Astrocyte (in vitro differentiated cells and primary cell): ENCODE results near the gene PPP2R3A. TPM values are rescaled to one million over a fixed set of nuclear protein-coding genes. Genes with fewer than 3 reads are reported as not detected.

Experiments
- DNase-seq: peaks from one replicate; pipeline ENCODE4 v3.0.0-alpha.2; 2010; ENCODE audit warnings: low read depth
- FAIRE-seq: peaks from 2 replicates; lab custom pipeline; 2011; peaks lifted over from hg19 to GRCh38; lab: Jason Lieb, UNC
- H2AFZ ChIP-seq: 2 replicates; pipeline ENCODE4 v1.6.0; 2012; ENCODE audit warnings: low read depth, low read length, inconsistent platforms
- H3K27ac ChIP-seq: 2 replicates; pipeline ENCODE4 v1.5.1; 2011; ENCODE audit warnings: low read depth, low read length, inconsistent platforms
- H3K27me3 ChIP-seq: 2 replicates; pipeline ENCODE4 v1.6.0; 2011; ENCODE audit warnings: low read length, inconsistent platforms; ENCODE audit not compliant: insufficient read depth
- H3K36me3 ChIP-seq: 2 replicates; pipeline ENCODE4 v1.5.1; 2011; ENCODE audit warnings: low read length, inconsistent platforms; ENCODE audit not compliant: insufficient read depth
- H3K4me1 ChIP-seq: 2 replicates; pipeline ENCODE4 v1.5.1; 2011; ENCODE audit warnings: low read length, inconsistent platforms; ENCODE audit not compliant: insufficient read depth
- H3K4me2 ChIP-seq: 2 replicates; pipeline ENCODE4 v1.6.0; 2012; ENCODE audit warnings: low read length, inconsistent platforms
- H3K4me3 ChIP-seq: 2 replicates; pipeline ENCODE4 v1.5.1; 2011; ENCODE audit warnings: low read depth, mild to moderate bottlenecking, low read length, inconsistent platforms; ENCODE audit not compliant: insufficient read depth
- H3K79me2 ChIP-seq: 2 replicates; pipeline ENCODE4 v1.6.0; 2012; ENCODE audit warnings: mild to moderate bottlenecking, low read length, inconsistent platforms; ENCODE audit not compliant: insufficient read depth
- H3K9ac ChIP-seq: 2 replicates; pipeline ENCODE4 v1.6.0; 2012; ENCODE audit warnings: mild to moderate bottlenecking, low read length, inconsistent platforms
- H3K9me3 ChIP-seq: 2 replicates; pipeline ENCODE4 v1.5.1; 2012; ENCODE audit warnings: low read depth, mild to moderate bottlenecking, low read length, inconsistent platforms; ENCODE audit not compliant: insufficient read depth
- H4K20me1 ChIP-seq: 2 replicates; pipeline ENCODE4 v1.6.0; 2012; ENCODE audit warnings: low read length, inconsistent platforms; ENCODE audit not compliant: insufficient read depth
- H3K27ac Mint-ChIP-seq: one replicate; pipeline ENCODE4 v1.8.0; 2021; ENCODE audit warnings: mild to moderate bottlenecking, mixed read lengths; ENCODE audit not compliant: unreplicated experiment
- H3K27me3 Mint-ChIP-seq: one replicate; pipeline ENCODE4 v1.8.0; 2021; ENCODE audit warnings: low read depth, mixed read lengths; ENCODE audit not compliant: unreplicated experiment
- H3K36me3 Mint-ChIP-seq: one replicate; pipeline ENCODE4 v1.8.0; 2021; ENCODE audit warnings: low read depth, mixed read lengths; ENCODE audit not compliant: unreplicated experiment
- H3K4me1 Mint-ChIP-seq: one replicate; pipeline ENCODE4 v1.8.0; 2021; ENCODE audit warnings: low read depth, mixed read lengths; ENCODE audit not compliant: unreplicated experiment
- H3K4me3 Mint-ChIP-seq: one replicate; pipeline ENCODE4 v1.8.0; 2021; ENCODE audit warnings: mild to moderate bottlenecking, moderate library complexity, mixed read lengths; ENCODE audit not compliant: unreplicated experiment
- H3K9me3 Mint-ChIP-seq: one replicate; pipeline ENCODE4 v1.8.0; 2021; ENCODE audit warnings: mild to moderate bottlenecking, mixed read lengths; ENCODE audit not compliant: unreplicated experiment
- EZH2 ChIP-seq: IDR thresholded peaks from 2 replicates; pipeline ENCODE4 v1.6.1; 2012; ENCODE audit warnings: mild to moderate bottlenecking, low read length, inconsistent platforms; ENCODE audit not compliant: insufficient read depth
- total RNA-seq: library from RNA; stranded (reverse); gene quantifications from 2 replicates; pipeline ENCODE4 v1.2.1, GENCODE V29; 2021
- TF ChIP-seq, protein P1 (sequence below): IDR thresholded peaks from 2 replicates; pipeline ENCODE4 v1.5.1; 2011; ENCODE audit warnings: low read depth, mild to moderate bottlenecking, inconsistent platforms, low read length, moderate library complexity; ENCODE audit not compliant: insufficient read depth

PPP2R3A gene
- total RNA-seq, 1 donor from 2014 or later: 18.7 TPM

DNA sequence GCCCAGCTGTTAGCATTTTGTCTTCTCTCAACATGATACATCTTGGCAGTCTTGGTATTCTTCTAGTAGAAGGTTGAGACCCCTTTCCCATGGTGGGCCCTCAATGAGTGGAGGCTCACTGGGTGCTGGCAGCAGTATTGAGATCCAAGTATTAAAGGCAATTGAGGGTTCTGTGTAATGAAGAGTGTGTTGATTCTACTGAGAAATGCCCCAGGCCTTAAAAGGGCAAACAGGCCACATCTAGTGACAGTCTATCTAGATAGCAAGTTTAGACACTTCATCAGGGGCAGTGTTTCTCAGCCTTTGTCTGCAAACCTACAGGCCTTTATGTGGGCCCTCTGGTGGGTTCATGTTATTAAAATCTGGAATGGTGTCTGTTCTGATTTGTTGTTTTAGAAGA, 9.5 kb downstream of the PPP2R3A start:
- no peak overlapping the region for H3K4me3 ChIP-seq
- H3K9ac ChIP-seq: no peak overlapping the region
- Mint-ChIP-seq H3K9me3 (peaks cover 2% of the 10 kb centered on the region), H3K4me1 (peaks cover 34% of the 10 kb centered on the region), H3K27me3 (no peaks in the 10 kb centered on the region), H3K36me3 (no peaks in the 10 kb centered on the region), H3K4me3 (no peak overlapping the region), H3K27ac (peak overlapping the region; percentile 13)
- H4K20me1 ChIP-seq: peaks cover 37% of the 10 kb centered on the region
- DNase-seq: no peak
- H3K9me3 ChIP-seq: no peaks in the 10 kb centered on the region
- peaks cover 95% of the 10 kb centered on the region for H3K79me2 ChIP-seq
- FAIRE-seq: no peak
- no peaks in the 10 kb centered on the region for H3K36me3 ChIP-seq
- no peak for TF ChIP-seq EZH2
- TF ChIP-seq, protein P1, sequence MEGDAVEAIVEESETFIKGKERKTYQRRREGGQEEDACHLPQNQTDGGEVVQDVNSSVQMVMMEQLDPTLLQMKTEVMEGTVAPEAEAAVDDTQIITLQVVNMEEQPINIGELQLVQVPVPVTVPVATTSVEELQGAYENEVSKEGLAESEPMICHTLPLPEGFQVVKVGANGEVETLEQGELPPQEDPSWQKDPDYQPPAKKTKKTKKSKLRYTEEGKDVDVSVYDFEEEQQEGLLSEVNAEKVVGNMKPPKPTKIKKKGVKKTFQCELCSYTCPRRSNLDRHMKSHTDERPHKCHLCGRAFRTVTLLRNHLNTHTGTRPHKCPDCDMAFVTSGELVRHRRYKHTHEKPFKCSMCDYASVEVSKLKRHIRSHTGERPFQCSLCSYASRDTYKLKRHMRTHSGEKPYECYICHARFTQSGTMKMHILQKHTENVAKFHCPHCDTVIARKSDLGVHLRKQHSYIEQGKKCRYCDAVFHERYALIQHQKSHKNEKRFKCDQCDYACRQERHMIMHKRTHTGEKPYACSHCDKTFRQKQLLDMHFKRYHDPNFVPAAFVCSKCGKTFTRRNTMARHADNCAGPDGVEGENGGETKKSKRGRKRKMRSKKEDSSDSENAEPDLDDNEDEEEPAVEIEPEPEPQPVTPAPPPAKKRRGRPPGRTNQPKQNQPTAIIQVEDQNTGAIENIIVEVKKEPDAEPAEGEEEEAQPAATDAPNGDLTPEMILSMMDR: no peak
- no peak overlapping the region for H3K4me2 ChIP-seq
- peaks cover 10% of the 10 kb centered on the region for H3K4me1 ChIP-seq
- H3K27ac ChIP-seq: no peak overlapping the region
- no peak overlapping the region for H2AFZ ChIP-seq
- no peaks in the 10 kb centered on the region for H3K27me3 ChIP-seq

DNA sequence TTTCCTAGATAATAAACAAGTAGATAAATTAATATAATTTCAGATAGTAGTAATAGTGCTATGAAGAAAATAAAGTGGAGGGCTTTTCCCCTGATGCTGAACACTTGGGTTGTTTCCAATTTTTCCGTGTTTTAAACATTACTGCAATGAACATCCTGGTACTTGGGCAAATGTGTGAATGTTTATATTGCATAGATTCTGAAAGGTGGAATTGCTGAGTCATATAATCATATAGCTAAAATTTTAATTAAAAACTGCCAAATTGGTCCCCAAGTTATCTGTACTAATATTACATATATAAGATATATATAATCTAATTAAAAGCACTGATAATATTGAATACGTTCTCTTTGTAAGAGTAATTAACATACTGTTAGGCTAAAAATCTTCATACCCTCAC, 10.0 kb downstream of the PPP2R3A start:
- Histone ChIP-seq H3K9me3 (no peaks in the 10 kb centered on the region), H3K27me3 (no peaks in the 10 kb centered on the region), H3K27ac (no peak overlapping the region), H3K4me1 (peaks cover 10% of the 10 kb centered on the region), H3K4me3 (no peak overlapping the region), H4K20me1 (peaks cover 35% of the 10 kb centered on the region), H3K79me2 (peaks cover 95% of the 10 kb centered on the region), H3K36me3 (no peaks in the 10 kb centered on the region), H3K9ac (no peak overlapping the region), H3K4me2 (no peak overlapping the region), H2AFZ (no peak overlapping the region)
- no peak for TF ChIP-seq EZH2
- TF ChIP-seq, protein P1: no peak
- Mint-ChIP-seq H3K9me3 (peaks cover 4% of the 10 kb centered on the region), H3K27me3 (no peaks in the 10 kb centered on the region), H3K4me3 (no peak overlapping the region), H3K27ac (no peak overlapping the region), H3K36me3 (no peaks in the 10 kb centered on the region), H3K4me1 (peaks cover 29% of the 10 kb centered on the region)
- no peak for FAIRE-seq
- DNase-seq: no peak

DNA sequence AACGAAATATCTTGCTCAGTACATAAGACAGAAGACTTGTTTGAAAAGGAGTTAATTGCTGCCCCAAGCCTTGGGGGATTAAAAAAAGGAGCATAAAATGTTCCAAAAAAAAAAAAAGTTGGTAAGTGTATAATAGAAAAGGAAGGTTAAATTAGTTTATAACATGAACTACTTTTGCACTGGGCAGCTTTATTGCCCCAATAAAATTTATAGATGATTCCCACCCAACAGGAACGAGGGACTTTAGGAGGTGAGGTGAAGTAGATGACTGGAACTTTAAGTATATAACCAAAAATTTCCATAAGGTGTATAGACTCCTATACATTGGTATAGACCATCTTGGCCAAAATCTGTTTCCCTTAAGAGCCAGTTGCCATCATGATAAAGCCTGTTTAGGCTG, 14.8 kb downstream of the PPP2R3A start:
- Histone ChIP-seq H3K4me2 (no peak overlapping the region), H3K79me2 (peaks cover 91% of the 10 kb centered on the region), H3K27me3 (no peaks in the 10 kb centered on the region), H3K9ac (no peak overlapping the region), H3K27ac (no peak overlapping the region), H3K36me3 (no peaks in the 10 kb centered on the region), H3K4me3 (no peak overlapping the region), H3K4me1 (peaks cover 21% of the 10 kb centered on the region), H2AFZ (no peak overlapping the region), H3K9me3 (no peaks in the 10 kb centered on the region), H4K20me1 (peaks cover 29% of the 10 kb centered on the region)
- FAIRE-seq (no peak), DNase-seq (no peak)
- Mint-ChIP-seq H3K4me1 (peaks cover 26% of the 10 kb centered on the region), H3K36me3 (no peaks in the 10 kb centered on the region), H3K27ac (no peak overlapping the region), H3K9me3 (peaks cover 4% of the 10 kb centered on the region), H3K4me3 (no peak overlapping the region), H3K27me3 (no peaks in the 10 kb centered on the region)
- TF ChIP-seq, protein P1: no peak
- no peak for TF ChIP-seq EZH2
